Fibroblast of villous mesenchyme (primary cell): ENCODE data around the gene HIVEP3. TPM values are rescaled to one million over a fixed set of nuclear protein-coding genes. Genes with fewer than 3 reads are reported as not detected.

Source experiments
- DNase-seq: peaks from one replicate; pipeline ENCODE4 v3.0.0-alpha.2; 2010; ENCODE audit warnings: low read depth
- H3K4me3 ChIP-seq: 2 replicates; pipeline ENCODE4 v1.5.1; 2011; ENCODE audit warnings: low read depth, mild to moderate bottlenecking, low read length
- CTCF ChIP-seq: IDR thresholded peaks from 2 replicates; pipeline ENCODE4 v1.5.1; 2012; ENCODE audit warnings: low read depth, mild to moderate bottlenecking, low read length; ENCODE audit not compliant: insufficient read depth
- total RNA-seq: library from RNA; depleted of rRNA; stranded (reverse); fragments of >200 nt; gene quantifications from 2 replicates; pipeline ENCODE4 v1.2.3, GENCODE V29; 2012

HIVEP3 gene
- total RNA-seq, 1 donor: 0.86 TPM

DNA sequence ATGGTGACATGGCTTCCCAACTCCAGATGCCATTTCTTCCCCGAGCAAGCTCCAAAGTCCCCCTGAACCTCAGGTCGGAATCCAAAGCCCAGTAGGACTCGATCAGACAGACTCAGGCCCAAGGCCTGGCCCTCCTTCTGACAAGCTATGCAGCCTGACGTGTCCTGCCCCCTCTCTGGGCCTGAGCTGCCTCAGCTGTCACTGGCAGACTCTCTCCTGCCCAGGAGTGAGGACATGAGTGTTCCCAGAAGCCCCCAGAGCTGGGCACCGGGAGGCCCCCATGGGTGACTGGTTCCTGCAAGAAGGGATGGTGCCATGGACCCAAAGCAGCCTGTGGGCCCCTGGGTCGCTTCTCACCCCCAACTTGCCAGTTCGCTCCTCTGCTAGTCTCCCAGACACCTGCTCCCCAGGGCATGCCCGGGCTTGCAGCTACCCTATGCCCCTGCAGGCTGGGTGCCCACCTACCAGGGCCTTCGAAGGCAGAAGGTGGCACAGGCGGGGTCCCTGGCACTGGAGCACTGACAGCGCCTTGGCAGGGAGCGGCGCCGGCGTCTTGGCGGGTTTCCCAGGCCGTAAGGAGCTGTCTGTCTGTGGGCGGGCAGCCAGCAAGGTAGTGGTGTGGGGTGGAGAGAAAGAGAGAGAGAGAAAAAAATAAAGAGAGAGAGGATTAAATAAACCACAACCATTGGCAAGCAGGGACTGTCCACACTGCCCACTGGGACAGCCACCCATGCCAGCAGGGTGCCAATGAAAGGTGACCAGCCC, 436.5 kb downstream of the HIVEP3 start:
- no peak for DNase-seq

DNA sequence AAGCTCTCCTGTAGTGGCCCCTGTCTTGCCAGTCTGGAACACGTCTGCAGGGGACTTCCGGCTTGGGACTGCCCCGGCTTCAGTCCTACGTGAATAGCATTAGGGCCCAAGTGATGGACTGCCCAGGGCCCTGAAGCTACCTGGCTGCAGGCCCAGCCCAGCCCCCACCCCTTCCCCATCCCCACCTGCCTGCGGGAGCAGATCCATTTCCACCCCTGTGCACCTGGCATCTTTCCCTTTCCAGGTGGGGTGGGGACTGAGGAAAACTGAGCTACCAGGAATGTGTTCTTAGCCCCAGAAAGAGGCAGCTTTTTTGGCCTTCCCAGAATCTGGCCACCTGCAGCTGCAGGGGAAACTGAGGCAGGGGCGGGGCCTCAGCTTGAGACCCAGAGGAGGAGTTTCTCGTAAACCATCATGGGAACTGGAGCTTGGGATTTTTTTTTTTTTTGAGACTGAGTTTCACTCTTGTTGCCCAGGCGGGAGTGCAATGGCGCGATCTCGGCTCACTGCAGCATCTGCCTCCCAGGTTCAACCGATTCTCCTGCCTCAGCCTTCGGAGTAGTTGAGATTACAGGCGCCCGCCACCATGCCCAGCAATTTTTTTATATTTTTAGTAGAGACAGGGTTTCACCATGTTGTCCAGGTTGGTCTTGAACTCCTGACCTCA, 437.5 kb downstream of the HIVEP3 start:
- H3K4me3 ChIP-seq: no peak overlapping the region
- TF ChIP-seq CTCF: no peak
- no peak for DNase-seq

More for the DNA sequence above, 436.5 kb downstream of the HIVEP3 start:
- H3K4me3 ChIP-seq: no peak overlapping the region
- no peak for TF ChIP-seq CTCF

GRCh38 chr1:41480204-41481108, 438.3 kb downstream of the HIVEP3 start:
- DNase-seq: no peak
- H3K4me3 ChIP-seq: no peak overlapping the region
- no peak for TF ChIP-seq CTCF

DNA sequence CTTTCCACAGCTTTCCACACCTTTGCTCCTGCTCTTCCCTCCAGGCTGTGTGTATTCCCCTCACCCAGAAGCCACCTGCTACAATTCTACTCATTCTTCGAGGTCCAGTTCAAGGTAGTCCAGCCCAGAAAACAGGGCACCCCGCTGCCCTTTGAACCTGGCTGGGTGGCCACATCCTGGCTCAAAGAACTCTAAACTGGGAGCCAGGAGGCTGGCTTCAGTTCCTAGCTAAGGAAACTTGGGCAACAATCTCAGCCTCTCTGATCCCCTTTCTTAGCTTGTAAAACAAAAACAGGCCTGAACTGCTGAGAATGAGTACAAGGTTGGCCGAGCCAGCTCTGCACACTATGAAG, 438.9 kb downstream of the HIVEP3 start:
- no peak for DNase-seq
- TF ChIP-seq CTCF: no peak
- H3K4me3 ChIP-seq: no peak overlapping the region

GRCh38 chr1:41479000-41479807, 439.5 kb downstream of the HIVEP3 start:
- H3K4me3 ChIP-seq: no peak overlapping the region
- DNase-seq: peak; percentile 42
- TF ChIP-seq CTCF: no peak

DNA sequence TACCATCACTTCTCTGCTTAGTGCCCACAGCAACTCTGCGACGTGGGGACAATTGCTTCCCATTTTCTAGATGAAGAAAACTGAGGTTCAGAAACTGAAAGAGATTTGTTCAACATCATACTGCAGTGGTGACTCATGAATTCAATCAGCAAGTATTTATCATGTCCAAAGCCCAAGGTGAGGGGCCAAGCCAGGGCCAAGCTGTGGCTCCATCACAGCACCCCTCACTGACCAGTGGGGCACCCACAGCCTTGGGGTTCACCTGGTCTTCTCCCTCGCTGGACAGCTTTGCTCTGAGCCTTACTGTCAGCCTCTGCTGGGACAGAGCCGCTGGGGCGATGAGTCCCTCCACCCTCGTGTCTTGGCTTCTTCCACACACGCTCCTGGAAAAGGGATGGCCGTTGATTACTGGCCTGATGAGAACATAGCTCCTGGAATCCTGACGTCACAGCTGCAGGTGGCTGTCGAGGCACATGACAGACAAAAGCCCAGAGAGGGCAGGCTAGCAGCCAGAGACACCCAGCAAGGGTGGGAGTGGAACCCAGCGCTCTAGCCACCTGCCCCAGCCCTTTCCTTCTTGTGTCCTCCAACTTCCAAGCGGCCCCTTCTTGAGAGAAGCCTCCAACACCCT, 440.5 kb downstream of the HIVEP3 start:
- no peak overlapping the region for H3K4me3 ChIP-seq
- TF ChIP-seq CTCF: no peak
- DNase-seq: no peak
